Measurements from ENCODE around the gene FILIP1L. TPM values are rescaled to one million over a fixed set of nuclear protein-coding genes. Genes with fewer than 3 reads are reported as not detected.

The FILIP1L gene
- total RNA-seq, 2 experiments from 2014 or later, result 0.35 to 0.48 TPM

GRCh38 chr3:99805160-99805559, 309.1 kb downstream of the FILIP1L start:
- Mint-ChIP-seq H3K27me3 (no peaks in the 10 kb centered on the region), H3K9me3 (peaks cover 12% of the 10 kb centered on the region), H3K27ac (no peak overlapping the region), H3K4me1 (no peaks in the 10 kb centered on the region), H3K4me3 (no peak overlapping the region), H3K36me3 (peaks cover 18% of the 10 kb centered on the region)
- DNase-seq, result no peak

GRCh38 chr3:99803297-99803696, 311.0 kb downstream of the FILIP1L start:
- Mint-ChIP-seq H3K9me3 (peaks cover 15% of the 10 kb centered on the region), H3K4me3 (no peak overlapping the region), H3K27ac (no peak overlapping the region), H3K4me1 (no peaks in the 10 kb centered on the region), H3K36me3 (peaks cover 18% of the 10 kb centered on the region), H3K27me3 (no peaks in the 10 kb centered on the region)
- DNase-seq, result no peak

GRCh38 chr3:99799422-99799821, 314.9 kb downstream of the FILIP1L start:
- Mint-ChIP-seq H3K36me3 (peaks cover 9% of the 10 kb centered on the region), H3K4me1 (no peaks in the 10 kb centered on the region), H3K27me3 (no peaks in the 10 kb centered on the region), H3K9me3 (peaks cover 7% of the 10 kb centered on the region), H3K27ac (no peak overlapping the region), H3K4me3 (no peak overlapping the region)
- DNase-seq, result no peak

DNA sequence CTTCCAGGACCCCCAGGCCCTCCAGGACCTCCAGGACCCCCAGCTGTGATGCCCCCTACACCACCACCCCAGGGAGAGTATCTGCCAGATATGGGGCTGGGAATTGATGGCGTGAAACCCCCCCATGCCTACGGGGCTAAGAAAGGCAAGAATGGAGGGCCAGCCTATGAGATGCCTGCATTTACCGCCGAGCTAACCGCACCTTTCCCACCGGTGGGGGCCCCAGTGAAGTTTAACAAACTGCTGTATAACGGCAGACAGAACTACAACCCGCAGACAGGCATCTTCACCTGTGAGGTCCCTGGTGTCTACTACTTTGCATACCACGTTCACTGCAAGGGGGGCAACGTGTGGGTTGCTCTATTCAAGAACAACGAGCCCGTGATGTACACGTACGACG, 318.7 kb downstream of the FILIP1L start:
- Mint-ChIP-seq H3K4me1 (no peaks in the 10 kb centered on the region), H3K4me3 (no peak overlapping the region), H3K36me3 (no peaks in the 10 kb centered on the region), H3K9me3 (peaks cover 3% of the 10 kb centered on the region), H3K27me3 (peaks cover 3% of the 10 kb centered on the region), H3K27ac (no peak overlapping the region)
- DNase-seq, result no peak

DNA sequence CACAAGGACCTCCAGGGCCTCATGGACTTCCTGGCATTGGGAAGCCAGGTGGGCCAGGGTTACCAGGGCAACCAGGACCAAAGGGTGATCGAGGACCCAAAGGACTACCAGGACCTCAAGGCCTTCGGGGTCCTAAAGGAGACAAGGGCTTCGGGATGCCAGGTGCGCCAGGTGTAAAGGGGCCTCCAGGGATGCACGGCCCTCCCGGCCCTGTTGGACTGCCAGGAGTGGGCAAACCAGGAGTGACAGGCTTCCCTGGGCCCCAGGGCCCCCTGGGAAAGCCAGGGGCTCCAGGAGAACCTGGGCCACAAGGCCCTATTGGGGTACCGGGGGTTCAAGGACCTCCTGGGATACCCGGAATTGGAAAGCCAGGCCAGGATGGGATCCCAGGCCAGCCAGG, 319.8 kb downstream of the FILIP1L start:
- Mint-ChIP-seq H3K9me3 (no peaks in the 10 kb centered on the region), H3K36me3 (no peaks in the 10 kb centered on the region), H3K27ac (no peak overlapping the region), H3K4me1 (no peaks in the 10 kb centered on the region), H3K27me3 (peaks cover 5% of the 10 kb centered on the region), H3K4me3 (no peak overlapping the region)
- DNase-seq, result no peak

GRCh38 chr3:99789011-99789721, 325.1 kb downstream of the FILIP1L start:
- Mint-ChIP-seq H3K4me1 (no peaks in the 10 kb centered on the region), H3K9me3 (no peaks in the 10 kb centered on the region), H3K4me3 (no peak overlapping the region), H3K36me3 (no peaks in the 10 kb centered on the region), H3K27ac (no peak overlapping the region), H3K27me3 (peaks cover 15% of the 10 kb centered on the region)
- no peak for DNase-seq

Other genes starting within 250 kb of the FILIP1L start
- gene TBC1D23, start 146.5 kb upstream of the FILIP1L start, total RNA-seq, result 10 to 100 TPM; 18.3 to 21.2 TPM
- gene NIT2, start 220.3 kb upstream of the FILIP1L start, total RNA-seq, result 10 to 100 TPM; 75.7 to 81.6 TPM

Data from activated naive CD8-positive, alpha-beta T cell treated with anti-CD3 and anti-CD28 coated beads for 36 hours (primary cell).